Measurements from ENCODE around the gene PKHD1.

PKHD1 gene

GRCh38 chr6:51793393-51793792, 294.0 kb downstream of the PKHD1 start:
- no peak for DNase-seq (ENCODE audit: low read depth)

- no peak for DNase-seq (ENCODE audit: low read depth)
These were observed 295.0 kb downstream of the PKHD1 start for GRCh38 chr6:51792273-51793030.

- DNase-seq (ENCODE audit: low read depth) = no peak
These were observed 296.5 kb downstream of the PKHD1 start for GRCh38 chr6:51790946-51791345.

GRCh38 chr6:51788121-51788520, 299.3 kb downstream of the PKHD1 start:
- no peak for DNase-seq (ENCODE audit: low read depth)

- no peak for DNase-seq (ENCODE audit: low read depth)
These were observed 308.7 kb downstream of the PKHD1 start for GRCh38 chr6:51778666-51779065.

- no peak for DNase-seq (ENCODE audit: low read depth)
These were observed 309.8 kb downstream of the PKHD1 start for GRCh38 chr6:51777618-51778017.

- DNase-seq (ENCODE audit: low read depth) = no peak
These were observed 311.2 kb downstream of the PKHD1 start for GRCh38 chr6:51775942-51776860.

GRCh38 chr6:51768087-51768486, 319.3 kb downstream of the PKHD1 start:
- no peak for DNase-seq (ENCODE audit: low read depth)

- no peak for DNase-seq (ENCODE audit: low read depth)
These were observed 322.2 kb downstream of the PKHD1 start for GRCh38 chr6:51765230-51765629.

GRCh38 chr6:51753635-51754034, 333.8 kb downstream of the PKHD1 start:
- DNase-seq (ENCODE audit: low read depth) = no peak

- DNase-seq (ENCODE audit: low read depth) = no peak
These were observed 343.4 kb downstream of the PKHD1 start for GRCh38 chr6:51743999-51744398.

GRCh38 chr6:51740658-51741057, 346.8 kb downstream of the PKHD1 start:
- DNase-seq (ENCODE audit: low read depth) = no peak

- no peak for DNase-seq (ENCODE audit: low read depth)
These were observed 348.8 kb downstream of the PKHD1 start for GRCh38 chr6:51738614-51739013.

- DNase-seq (ENCODE audit: low read depth) = no peak
These were observed 349.6 kb downstream of the PKHD1 start for GRCh38 chr6:51737580-51738360.

- no peak for DNase-seq (ENCODE audit: low read depth)
These were observed 362.3 kb downstream of the PKHD1 start for GRCh38 chr6:51725155-51725554.

- no peak for DNase-seq (ENCODE audit: low read depth)
These were observed 367.1 kb downstream of the PKHD1 start for GRCh38 chr6:51720327-51720726.

- no peak for DNase-seq (ENCODE audit: low read depth)
These were observed 368.1 kb downstream of the PKHD1 start for GRCh38 chr6:51719297-51719696.

- no peak for DNase-seq (ENCODE audit: low read depth)
These were observed 368.9 kb downstream of the PKHD1 start for GRCh38 chr6:51718533-51718932.

- DNase-seq (ENCODE audit: low read depth) = no peak
These were observed 369.9 kb downstream of the PKHD1 start for GRCh38 chr6:51717477-51717876.

GRCh38 chr6:51711876-51712275, 375.5 kb downstream of the PKHD1 start:
- DNase-seq (ENCODE audit: low read depth) = no peak

GRCh38 chr6:51706086-51706485, 381.3 kb downstream of the PKHD1 start:
- no peak for DNase-seq (ENCODE audit: low read depth)

- no peak for DNase-seq (ENCODE audit: low read depth)
These were observed 382.4 kb downstream of the PKHD1 start for GRCh38 chr6:51704932-51705540.
